GM23338 (cell line): ENCODE results near the gene EXOC3L4. TPM values are rescaled to one million over a fixed set of nuclear protein-coding genes. Genes with fewer than 3 reads are reported as not detected.
A peak's percentile ranks its signal among the peaks of the same experiment; 100 is the strongest.

Source experiments
- ATAC-seq: fragments of 200-7000 bp; cut with Tn5 transposase; 3 replicates; pipeline ENCODE4 v1.9.1; 2020
- DNase-seq: peaks from one replicate; pipeline ENCODE4 v3.0.0-alpha.2; 2015; ENCODE audit warnings: low spot score
- H2AFZ ChIP-seq: fragments of 200-600 bp; sonication (generic); 2 replicates; pipeline ENCODE4 v1.8.0; 2016; ENCODE audit warnings: antibody characterized with exemption, mild to moderate bottlenecking, moderate library complexity
- H3F3A ChIP-seq: fragments of 200-600 bp; sonication (generic); replicated peaks from 2 replicates; pipeline ENCODE4 v1.8.0; 2017; ENCODE audit warnings: antibody characterized with exemption, mixed run types, low read depth
- H3K27ac ChIP-seq: fragments of 200-600 bp; sonication (generic); 2 replicates; pipeline ENCODE4 v1.6.1; 2016; ENCODE audit warnings: low read depth
- H3K27me3 ChIP-seq: fragments of 200-600 bp; sonication (generic); 2 replicates; pipeline ENCODE4 v1.8.0; 2016; ENCODE audit warnings: mild to moderate bottlenecking, mixed run types, moderate library complexity; ENCODE audit not compliant: insufficient read depth
- H3K36me3 ChIP-seq: fragments of 200-600 bp; sonication (generic); 2 replicates; pipeline ENCODE4 v1.8.0; 2016; ENCODE audit warnings: mild to moderate bottlenecking; ENCODE audit not compliant: insufficient read depth
- H3K4me1 ChIP-seq: fragments of 200-600 bp; sonication (generic); 2 replicates; pipeline ENCODE4 v1.8.0; 2016; ENCODE audit warnings: mild to moderate bottlenecking, moderate library complexity; ENCODE audit not compliant: insufficient read depth
- H3K4me2 ChIP-seq: fragments of 200-600 bp; sonication (generic); 2 replicates; pipeline ENCODE4 v1.7.1; 2017; ENCODE audit warnings: mixed run types
- H3K4me3 ChIP-seq: fragments of 200-600 bp; sonication (generic); 2 replicates; pipeline ENCODE4 v1.6.1; 2016; ENCODE audit warnings: mixed run types
- H3K79me2 ChIP-seq: fragments of 200-600 bp; sonication (generic); replicated peaks from 2 replicates; pipeline ENCODE4 v1.8.0; 2017; ENCODE audit warnings: mild to moderate bottlenecking; ENCODE audit not compliant: insufficient read depth
- H3K9me2 ChIP-seq: fragments of 200-600 bp; sonication (generic); 2 replicates; pipeline ENCODE4 v1.8.0; 2017; ENCODE audit not compliant: insufficient read depth
- H4K20me1 ChIP-seq: fragments of 200-600 bp; sonication (generic); replicated peaks from 2 replicates; pipeline ENCODE4 v1.8.0; 2017; ENCODE audit warnings: mild to moderate bottlenecking; ENCODE audit not compliant: insufficient read depth
- H3K27ac Mint-ChIP-seq: 2 replicates; pipeline ENCODE4 v1.8.0; 2020; ENCODE audit warnings: inconsistent platforms, mild to moderate bottlenecking, moderate library complexity, mixed read lengths
- H3K27me3 Mint-ChIP-seq: 3 replicates; pipeline ENCODE4 v1.8.0; 2022; ENCODE audit warnings: low read depth, mild to moderate bottlenecking, moderate library complexity, mixed read lengths, inconsistent platforms; ENCODE audit not compliant: insufficient read depth, poor library complexity
- H3K36me3 Mint-ChIP-seq: 3 replicates; pipeline ENCODE4 v1.8.0; 2021; ENCODE audit warnings: low read depth, mild to moderate bottlenecking, inconsistent platforms, moderate library complexity, mixed read lengths
- H3K4me1 Mint-ChIP-seq: 3 replicates; pipeline ENCODE4 v1.8.0; 2020; ENCODE audit warnings: mild to moderate bottlenecking, inconsistent platforms, mixed read lengths
- H3K4me3 Mint-ChIP-seq: 3 replicates; pipeline ENCODE4 v1.8.0; 2021; ENCODE audit warnings: moderate library complexity, mild to moderate bottlenecking, inconsistent platforms, mixed read lengths
- H3K9me3 Mint-ChIP-seq: 3 replicates; pipeline ENCODE4 v1.8.0; 2020; ENCODE audit warnings: moderate library complexity, mild to moderate bottlenecking, inconsistent platforms, mixed read lengths
- CREB1 ChIP-seq: fragments of 250-450 bp; sonication (Bioruptor Pico); IDR thresholded peaks from 2 replicates; pipeline ENCODE4 v1.5.0; 2020; ENCODE audit warnings: low read depth, mild to moderate bottlenecking, moderate library complexity
- EZH2 ChIP-seq: fragments of 200-600 bp; sonication (generic); IDR thresholded peaks from one replicate; pipeline ENCODE4 v1.8.0; 2017; ENCODE audit warnings: antibody characterized with exemption, mild to moderate bottlenecking, low read depth; ENCODE audit not compliant: unreplicated experiment
- JUNB ChIP-seq: IDR thresholded peaks from one replicate; pipeline ENCODE4 v1.6.1; 2016; ENCODE audit warnings: antibody characterized with exemption; ENCODE audit not compliant: unreplicated experiment
- NANOG ChIP-seq: IDR thresholded peaks from 2 replicates; pipeline ENCODE4 v1.6.1; 2016; ENCODE audit warnings: antibody characterized with exemption, borderline replicate concordance
- POLR2AphosphoS5 ChIP-seq: IDR thresholded peaks from 2 replicates; pipeline ENCODE4 v1.6.1; 2016; ENCODE audit warnings: antibody characterized with exemption, low read depth
- STAT1 ChIP-seq: IDR thresholded peaks from one replicate; pipeline ENCODE4 v1.6.1; 2016; ENCODE audit warnings: antibody characterized with exemption; ENCODE audit not compliant: unreplicated experiment
- ZNF114 ChIP-seq: fragments of 250-450 bp; sonication (Bioruptor Pico); IDR thresholded peaks from 2 replicates; pipeline ENCODE4 v1.5.0; 2020; ENCODE audit warnings: mild to moderate bottlenecking, moderate library complexity
- ZNF331 ChIP-seq: fragments of 250-450 bp; sonication (Bioruptor Pico); IDR thresholded peaks from 2 replicates; pipeline ENCODE4 v1.5.0; 2020; ENCODE audit warnings: low read depth, mild to moderate bottlenecking, moderate library complexity
- polyA plus RNA-seq: library from polyadenylated mRNA; unstranded; fragments of >200 nt; fragmentation: Nextera tagmentation; extraction: Ambion mirVana; gene quantifications from 2 replicates; pipeline ENCODE4 v1.2.1, GENCODE V29; 2016
- total RNA-seq: library from RNA; depleted of rRNA; stranded (reverse); fragments of >200 nt; shearing (Covaris generic); gene quantifications from 2 replicates; pipeline ENCODE4 v1.2.3, GENCODE V29; 2014
- TF ChIP-seq, protein P1 (sequence below): fragments of 250-450 bp; sonication (Bioruptor Pico); IDR thresholded peaks from 2 replicates; pipeline ENCODE4 v1.5.0; 2020; ENCODE audit warnings: mild to moderate bottlenecking, moderate library complexity
- TF ChIP-seq, protein P2 (sequence below): IDR thresholded peaks from one replicate; pipeline ENCODE4 v1.6.1; 2018; ENCODE audit warnings: antibody characterized with exemption; ENCODE audit not compliant: unreplicated experiment

Gene EXOC3L4
- total and polyA plus RNA-seq, 2 experiments from 2014 or later, result not detected

DNA sequence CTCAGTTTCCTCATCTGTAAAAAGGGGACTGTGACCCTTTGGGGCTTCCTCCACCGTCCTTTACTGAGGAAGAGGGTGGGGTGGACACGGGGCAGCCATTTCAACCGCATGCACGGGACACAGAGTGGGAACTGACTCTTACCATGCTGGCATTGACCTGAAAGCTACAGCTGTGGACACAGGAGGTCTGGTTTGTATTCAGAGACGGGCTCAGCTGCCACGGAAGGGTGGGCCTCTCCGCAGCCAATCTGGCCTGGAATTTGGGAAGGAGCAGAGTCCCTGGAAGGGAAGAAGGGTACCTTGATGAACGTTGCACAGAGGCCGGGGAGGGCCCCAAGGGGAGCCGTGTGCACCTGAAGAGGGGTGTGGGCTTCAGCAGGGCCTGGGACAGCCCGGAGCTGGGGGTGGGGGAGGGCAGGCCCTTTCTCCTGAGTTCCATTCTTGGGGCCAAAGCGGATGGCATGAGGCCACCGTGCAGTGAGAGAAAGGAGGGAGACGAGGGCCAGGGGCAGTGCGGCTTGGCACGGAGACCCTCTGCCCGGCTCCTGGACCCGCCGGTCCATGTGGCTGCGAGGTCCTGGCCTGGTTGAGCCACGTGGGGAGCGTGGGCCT, 43.3 kb downstream of the EXOC3L4 start:
- ATAC-seq (peak; percentile 9), DNase-seq (no peak)
- H4K20me1 ChIP-seq, result no peaks in the 10 kb centered on the region
- H3K36me3 Mint-ChIP-seq, result peaks cover 3% of the 10 kb centered on the region; the same call in 1 of the 3 replicates
- peak overlapping the region; percentile 75; the same call in 1 of the 2 replicates for H3K4me3 ChIP-seq
- H3K4me1 ChIP-seq, result peaks cover 16% of the 10 kb centered on the region
- H3K27ac ChIP-seq, result no peak overlapping the region
- peaks cover 33% of the 10 kb centered on the region for H3K4me1 Mint-ChIP-seq
- no peaks in the 10 kb centered on the region for H3K36me3 ChIP-seq
- H3K27ac Mint-ChIP-seq, result no peak overlapping the region
- no peaks in the 10 kb centered on the region for H3K79me2 ChIP-seq
- TF ChIP-seq, protein P1, sequence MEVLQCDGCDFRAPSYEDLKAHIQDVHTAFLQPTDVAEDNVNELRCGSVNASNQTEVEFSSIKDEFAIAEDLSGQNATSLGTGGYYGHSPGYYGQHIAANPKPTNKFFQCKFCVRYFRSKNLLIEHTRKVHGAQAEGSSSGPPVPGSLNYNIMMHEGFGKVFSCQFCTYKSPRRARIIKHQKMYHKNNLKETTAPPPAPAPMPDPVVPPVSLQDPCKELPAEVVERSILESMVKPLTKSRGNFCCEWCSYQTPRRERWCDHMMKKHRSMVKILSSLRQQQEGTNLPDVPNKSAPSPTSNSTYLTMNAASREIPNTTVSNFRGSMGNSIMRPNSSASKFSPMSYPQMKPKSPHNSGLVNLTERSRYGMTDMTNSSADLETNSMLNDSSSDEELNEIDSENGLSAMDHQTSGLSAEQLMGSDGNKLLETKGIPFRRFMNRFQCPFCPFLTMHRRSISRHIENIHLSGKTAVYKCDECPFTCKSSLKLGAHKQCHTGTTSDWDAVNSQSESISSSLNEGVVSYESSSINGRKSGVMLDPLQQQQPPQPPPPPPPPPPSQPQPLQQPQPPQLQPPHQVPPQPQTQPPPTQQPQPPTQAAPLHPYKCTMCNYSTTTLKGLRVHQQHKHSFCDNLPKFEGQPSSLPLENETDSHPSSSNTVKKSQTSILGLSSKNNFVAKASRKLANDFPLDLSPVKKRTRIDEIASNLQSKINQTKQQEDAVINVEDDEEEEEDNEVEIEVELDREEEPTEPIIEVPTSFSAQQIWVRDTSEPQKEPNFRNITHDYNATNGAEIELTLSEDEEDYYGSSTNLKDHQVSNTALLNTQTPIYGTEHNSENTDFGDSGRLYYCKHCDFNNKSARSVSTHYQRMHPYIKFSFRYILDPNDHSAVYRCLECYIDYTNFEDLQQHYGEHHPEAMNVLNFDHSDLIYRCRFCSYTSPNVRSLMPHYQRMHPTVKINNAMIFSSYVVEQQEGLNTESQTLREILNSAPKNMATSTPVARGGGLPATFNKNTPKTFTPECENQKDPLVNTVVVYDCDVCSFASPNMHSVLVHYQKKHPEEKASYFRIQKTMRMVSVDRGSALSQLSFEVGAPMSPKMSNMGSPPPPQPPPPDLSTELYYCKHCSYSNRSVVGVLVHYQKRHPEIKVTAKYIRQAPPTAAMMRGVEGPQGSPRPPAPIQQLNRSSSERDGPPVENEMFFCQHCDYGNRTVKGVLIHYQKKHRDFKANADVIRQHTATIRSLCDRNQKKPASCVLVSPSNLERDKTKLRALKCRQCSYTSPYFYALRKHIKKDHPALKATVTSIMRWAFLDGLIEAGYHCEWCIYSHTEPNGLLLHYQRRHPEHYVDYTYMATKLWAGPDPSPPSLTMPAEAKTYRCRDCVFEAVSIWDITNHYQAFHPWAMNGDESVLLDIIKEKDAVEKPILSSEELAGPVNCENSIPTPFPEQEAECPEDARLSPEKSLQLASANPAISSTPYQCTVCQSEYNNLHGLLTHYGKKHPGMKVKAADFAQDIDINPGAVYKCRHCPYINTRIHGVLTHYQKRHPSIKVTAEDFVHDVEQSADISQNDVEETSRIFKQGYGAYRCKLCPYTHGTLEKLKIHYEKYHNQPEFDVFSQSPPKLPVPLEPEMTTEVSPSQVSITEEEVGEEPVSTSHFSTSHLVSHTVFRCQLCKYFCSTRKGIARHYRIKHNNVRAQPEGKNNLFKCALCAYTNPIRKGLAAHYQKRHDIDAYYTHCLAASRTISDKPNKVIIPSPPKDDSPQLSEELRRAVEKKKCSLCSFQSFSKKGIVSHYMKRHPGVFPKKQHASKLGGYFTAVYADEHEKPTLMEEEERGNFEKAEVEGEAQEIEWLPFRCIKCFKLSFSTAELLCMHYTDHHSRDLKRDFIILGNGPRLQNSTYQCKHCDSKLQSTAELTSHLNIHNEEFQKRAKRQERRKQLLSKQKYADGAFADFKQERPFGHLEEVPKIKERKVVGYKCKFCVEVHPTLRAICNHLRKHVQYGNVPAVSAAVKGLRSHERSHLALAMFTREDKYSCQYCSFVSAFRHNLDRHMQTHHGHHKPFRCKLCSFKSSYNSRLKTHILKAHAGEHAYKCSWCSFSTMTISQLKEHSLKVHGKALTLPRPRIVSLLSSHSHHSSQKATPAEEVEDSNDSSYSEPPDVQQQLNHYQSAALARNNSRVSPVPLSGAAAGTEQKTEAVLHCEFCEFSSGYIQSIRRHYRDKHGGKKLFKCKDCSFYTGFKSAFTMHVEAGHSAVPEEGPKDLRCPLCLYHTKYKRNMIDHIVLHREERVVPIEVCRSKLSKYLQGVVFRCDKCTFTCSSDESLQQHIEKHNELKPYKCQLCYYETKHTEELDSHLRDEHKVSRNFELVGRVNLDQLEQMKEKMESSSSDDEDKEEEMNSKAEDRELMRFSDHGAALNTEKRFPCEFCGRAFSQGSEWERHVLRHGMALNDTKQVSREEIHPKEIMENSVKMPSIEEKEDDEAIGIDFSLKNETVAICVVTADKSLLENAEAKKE (CRISPR knock-in tag), result no peak
- TF ChIP-seq ZNF331 (CRISPR knock-in tag), result no peak
- no peak for TF ChIP-seq CREB1
- TF ChIP-seq STAT1, result no peak
- no peak for TF ChIP-seq JUNB
- no peak for TF ChIP-seq POLR2AphosphoS5
- no peak for TF ChIP-seq EZH2
- TF ChIP-seq, protein P2, sequence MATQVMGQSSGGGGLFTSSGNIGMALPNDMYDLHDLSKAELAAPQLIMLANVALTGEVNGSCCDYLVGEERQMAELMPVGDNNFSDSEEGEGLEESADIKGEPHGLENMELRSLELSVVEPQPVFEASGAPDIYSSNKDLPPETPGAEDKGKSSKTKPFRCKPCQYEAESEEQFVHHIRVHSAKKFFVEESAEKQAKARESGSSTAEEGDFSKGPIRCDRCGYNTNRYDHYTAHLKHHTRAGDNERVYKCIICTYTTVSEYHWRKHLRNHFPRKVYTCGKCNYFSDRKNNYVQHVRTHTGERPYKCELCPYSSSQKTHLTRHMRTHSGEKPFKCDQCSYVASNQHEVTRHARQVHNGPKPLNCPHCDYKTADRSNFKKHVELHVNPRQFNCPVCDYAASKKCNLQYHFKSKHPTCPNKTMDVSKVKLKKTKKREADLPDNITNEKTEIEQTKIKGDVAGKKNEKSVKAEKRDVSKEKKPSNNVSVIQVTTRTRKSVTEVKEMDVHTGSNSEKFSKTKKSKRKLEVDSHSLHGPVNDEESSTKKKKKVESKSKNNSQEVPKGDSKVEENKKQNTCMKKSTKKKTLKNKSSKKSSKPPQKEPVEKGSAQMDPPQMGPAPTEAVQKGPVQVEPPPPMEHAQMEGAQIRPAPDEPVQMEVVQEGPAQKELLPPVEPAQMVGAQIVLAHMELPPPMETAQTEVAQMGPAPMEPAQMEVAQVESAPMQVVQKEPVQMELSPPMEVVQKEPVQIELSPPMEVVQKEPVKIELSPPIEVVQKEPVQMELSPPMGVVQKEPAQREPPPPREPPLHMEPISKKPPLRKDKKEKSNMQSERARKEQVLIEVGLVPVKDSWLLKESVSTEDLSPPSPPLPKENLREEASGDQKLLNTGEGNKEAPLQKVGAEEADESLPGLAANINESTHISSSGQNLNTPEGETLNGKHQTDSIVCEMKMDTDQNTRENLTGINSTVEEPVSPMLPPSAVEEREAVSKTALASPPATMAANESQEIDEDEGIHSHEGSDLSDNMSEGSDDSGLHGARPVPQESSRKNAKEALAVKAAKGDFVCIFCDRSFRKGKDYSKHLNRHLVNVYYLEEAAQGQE, result no peak
- no peak for TF ChIP-seq ZNF114 (CRISPR knock-in tag)
- no peak for TF ChIP-seq NANOG
- H3K9me3 Mint-ChIP-seq, result no peaks in the 10 kb centered on the region; the same call in 2 of the 3 replicates
- H3K4me3 Mint-ChIP-seq, result peak overlapping the region; percentile 46; the same call in 2 of the 3 replicates
- H3K27me3 Mint-ChIP-seq, result peaks cover 28% of the 10 kb centered on the region
- peak overlapping the region; percentile 95 for H3K4me2 ChIP-seq
- H2AFZ ChIP-seq, result peak overlapping the region; percentile 99
- H3K27me3 ChIP-seq, result peaks cover 32% of the 10 kb centered on the region
- 0 out of 2 replicates have a peak, but pooled peaks cover 2% of the 10 kb centered on the region for H3F3A ChIP-seq
- H3K9me2 ChIP-seq, result no peaks in the 10 kb centered on the region
